B cell (primary cell): ENCODE data around the gene USP2. TPM values are rescaled to one million over a fixed set of nuclear protein-coding genes. Genes with fewer than 3 reads are reported as not detected.

Source experiments
- ATAC-seq: fragments of 200-7000 bp; cut with Tn5 transposase; one replicate; pipeline ENCODE4 v1.10.0; 2021; ENCODE audit warnings: low read depth, mild to moderate bottlenecking, moderate number of reproducible peaks, moderate library complexity
- CTCF ChIA-PET: fragments of 350-600 bp; sonication (Branson Sonifier 250); formaldehyde crosslinking; loops from one replicate; lab custom pipeline; 2021; ENCODE audit warnings: antibody characterized with exemption, inconsistent platforms; lab: Charles Lee
- POLR2A ChIA-PET: fragments of 350-600 bp; sonication (Branson Sonifier 250); formaldehyde crosslinking; loops from one replicate; lab custom pipeline; 2021; ENCODE audit warnings: antibody characterized with exemption; lab: Charles Lee
- DNase-seq: peaks from one replicate; pipeline ENCODE4 v3.0.0; 2013
- H2AFZ ChIP-seq: 2 replicates; pipeline ENCODE4 v1.6.1; 2012; ENCODE audit warnings: mild to moderate bottlenecking, low read depth, low read length; ENCODE audit not compliant: insufficient read depth, poor library complexity, severe bottlenecking
- H3K27ac ChIP-seq, 2 donors: 1 replicate in 1 of 2; 2 replicates in 1 of 2; pipeline ENCODE4 v1.5.1; 2012 to 2013; ENCODE audit warnings: low read length in 2 of 2, mild to moderate bottlenecking in 2 of 2, moderate library complexity in 1 of 2
- H3K27me3 ChIP-seq, 4 experiments: fragments of 200-600 bp in 1 of 4; sonication (generic) in 1 of 4; replicated peaks in 1 of 4; 1 replicate in 2 of 4; 2 replicates in 2 of 4; pipeline versions ENCODE4 v1.6.1 to v1.7.0; 2013 to 2016; ENCODE audit warnings: low read length in 3 of 4, mild to moderate bottlenecking in 2 of 4, mixed read lengths in 1 of 4, moderate library complexity in 1 of 4; ENCODE audit not compliant: insufficient read depth in 4 of 4, control insufficient read depth in 3 of 4; ENCODE audit errors: control extremely low read depth in 1 of 4
- H3K36me3 ChIP-seq, 2 experiments: replicated peaks in 1 of 2; 1 replicate in 1 of 2; 2 replicates in 1 of 2; pipeline versions ENCODE4 v1.6.1 to v1.7.1; 2013; ENCODE audit warnings: low read length in 1 of 2; ENCODE audit not compliant: insufficient read depth in 2 of 2, control insufficient read depth in 1 of 2; ENCODE audit errors: control extremely low read depth in 1 of 2, extremely low read depth in 1 of 2
- H3K4me1 ChIP-seq, 2 donors: fragments of 200-600 bp in 1 of 2; sonication (generic) in 1 of 2; 1 replicate in 1 of 2; 2 replicates in 1 of 2; pipeline versions ENCODE4 v1.5.1 to v1.6.1; 2013 to 2017; ENCODE audit warnings: low read length in 2 of 2; ENCODE audit not compliant: control insufficient read depth in 2 of 2, insufficient read depth in 2 of 2
- H3K4me2 ChIP-seq: replicated peaks from 2 replicates; pipeline ENCODE3; 2012; ENCODE audit warnings: mild to moderate bottlenecking, low read depth, low read length; ENCODE audit not compliant: poor library complexity, severe bottlenecking
- H3K4me3 ChIP-seq, 5 experiments: fragments of 200-600 bp in 1 of 5; sonication (generic) in 1 of 5; 1 replicate in 3 of 5; 2 replicates in 2 of 5; pipeline versions ENCODE4 v1.5.1 to v1.7.0; 2011 to 2016; ENCODE audit warnings: low read length in 4 of 5, mild to moderate bottlenecking in 4 of 5, low read depth in 2 of 5, control low read depth in 1 of 5, moderate library complexity in 1 of 5; ENCODE audit not compliant: insufficient read depth in 1 of 5; ENCODE audit errors: control extremely low read depth in 1 of 5, extremely low read depth in 1 of 5
- H3K79me2 ChIP-seq: fragments of 200-600 bp; sonication (generic); one replicate; pipeline ENCODE4 v1.6.0; 2016; ENCODE audit warnings: low read length; ENCODE audit not compliant: control insufficient read depth, insufficient read depth
- H3K9ac ChIP-seq: fragments of 200-600 bp; sonication (generic); 2 replicates; pipeline ENCODE4 v1.6.1; 2017; ENCODE audit warnings: mild to moderate bottlenecking, low read length, moderate library complexity
- H3K9me3 ChIP-seq, 3 donors: one replicate each; pipeline versions ENCODE4 v1.6.1 to v1.7.1; 2013; ENCODE audit warnings: low read length in 2 of 3; ENCODE audit not compliant: control insufficient read depth in 2 of 3, insufficient read depth in 1 of 3; ENCODE audit errors: control extremely low read depth in 1 of 3
- H4K20me1 ChIP-seq: 2 replicates; pipeline ENCODE4 v1.6.0; 2012; ENCODE audit warnings: mild to moderate bottlenecking, low read length; ENCODE audit not compliant: insufficient read depth, control insufficient read depth, poor library complexity, severe bottlenecking
- H3K27ac Mint-ChIP-seq: one replicate; pipeline ENCODE4 v1.8.0; 2021; ENCODE audit warnings: mixed read lengths
- H3K27me3 Mint-ChIP-seq: one replicate; pipeline ENCODE4 v1.8.0; 2021; ENCODE audit warnings: mixed read lengths
- H3K4me1 Mint-ChIP-seq: one replicate; pipeline ENCODE4 v1.8.0; 2021; ENCODE audit warnings: mixed read lengths
- H3K4me3 Mint-ChIP-seq: one replicate; pipeline ENCODE4 v1.8.0; 2021; ENCODE audit warnings: mixed read lengths
- H3K9me3 Mint-ChIP-seq: one replicate; pipeline ENCODE4 v1.8.0; 2022; ENCODE audit warnings: mixed read lengths; ENCODE audit not compliant: insufficient read depth
- CTCF ChIP-seq: fragments of 200-600 bp; IDR thresholded peaks from one replicate; pipeline ENCODE4 v1.8.0; 2022; ENCODE audit warnings: antibody characterized with exemption, mild to moderate bottlenecking
- EZH2 ChIP-seq: IDR thresholded peaks from 2 replicates; pipeline ENCODE4 v1.6.1; 2012; ENCODE audit warnings: borderline replicate concordance, low read depth, mild to moderate bottlenecking, moderate library complexity, low read length; ENCODE audit not compliant: insufficient read depth, poor library complexity, severe bottlenecking
- WGBS: methylation state at CpG from one replicate; pipeline ENCODE4 v1.1.5; 2013; ENCODE audit warnings: missing lambda C conversion rate; ENCODE audit not compliant: insufficient coverage; 5-methylcytosine and 5-hydroxymethylcytosine counted together
- intact Hi-C: fragments of 100-400 bp; cut with micrococcal nuclease; formaldehyde crosslinking; loops from one replicate; pipeline ENCODE4 v1.10.0; 2022
- polyA plus RNA-seq: library from polyadenylated mRNA; depleted of rRNA; stranded (reverse); fragments of >200 nt; gene quantifications from 2 replicates; pipeline ENCODE4 v1.2.3, GENCODE V29; 2012
- total RNA-seq, 2 donors: library from RNA; stranded (reverse); fragments of 120-200 nt in 1 of 2; gene quantifications; 1 replicate in 1 of 2; 2 replicates in 1 of 2; pipeline versions ENCODE4 v1.2.3 to v1.2.4, GENCODE V29; 2013 to 2022

The USP2 gene
- total and polyA plus RNA-seq, 2 donors (not counting 1 experiment from before 2014, with no cell fraction given): 0.09 TPM; not detected in 1

- peak overlapping the region; percentile 59 for H2AFZ ChIP-seq
- peaks cover 0 to 9% (median 0%) of the 10 kb centered on the region in 3 donors for H3K9me3 ChIP-seq
- H4K20me1 ChIP-seq: no peaks in the 10 kb centered on the region
- ATAC-seq: no peak
- peaks cover 0 to 61% (median 22%) of the 10 kb centered on the region in 4 experiments for H3K27me3 ChIP-seq
- Mint-ChIP-seq H3K9me3 (no peaks in the 10 kb centered on the region), H3K27me3 (peaks cover 13% of the 10 kb centered on the region), H3K27ac (no peak overlapping the region), H3K4me1 (peaks cover 29% of the 10 kb centered on the region), H3K4me3 (peak overlapping the region; percentile 83)
- TF ChIP-seq EZH2: no peak
- no peak for TF ChIP-seq CTCF
- ChIA-PET CTCF (interaction anchor here (1.1 to 3.5 kb wide), 4 partner anchors 7 to 214 kb away, joined by 3 to 16 read pairs (median 8); no protein-coding TSS in a partner anchor), POLR2A (interaction anchor here (0.5 kb wide), 1 partner anchor 523 kb away, joined by 3 read pairs; no protein-coding TSS in a partner anchor)
- H3K4me1 ChIP-seq: peaks cover 30 to 46% of the 10 kb centered on the region in 2 donors
- peak overlapping the region; percentile 62 for H3K9ac ChIP-seq
- H3K4me3 ChIP-seq: peak overlapping the region; percentile 15 to 60 (median 44)
- WGBS: 1% methylated on average over 46 of the region's 46 CpGs
- no peaks in the 10 kb centered on the region for H3K36me3 ChIP-seq
- H3K27ac ChIP-seq: no peak overlapping the region
- H3K79me2 ChIP-seq: no peaks in the 10 kb centered on the region
- peak overlapping the region; percentile 83 for H3K4me2 ChIP-seq
- intact Hi-C loops: no loop called here
- peak; percentile 42 for DNase-seq
These were observed 65.3 kb downstream of the USP2 start for GRCh38 chr11:119316016-119316728.
